HepG2 (cell line): ENCODE measurements around the gene PDCD2. TPM values are rescaled to one million over a fixed set of nuclear protein-coding genes. Genes with fewer than 3 reads are reported as not detected.
A peak's percentile ranks its signal among the peaks of the same experiment; 100 is the strongest.

Experiments used
- ATAC-seq: fragments of 200-7000 bp; cut with Tn5 transposase; 3 replicates; pipeline ENCODE4 v1.9.1; 2020; ENCODE audit warnings: mild to moderate bottlenecking, moderate library complexity
- BruUV-seq: library from RNA; stranded (reverse); fragments of 400-500 nt; replicated peaks from 2 replicates; lab custom pipeline; 2021; lab: Mats Ljungman, UMichigan
- CTCF ChIA-PET: fragments of 300-600 bp; formaldehyde crosslinking; extraction: SDS; loops from one replicate; lab custom pipeline; 2021; ENCODE audit warnings: low total read pairs, inconsistent platforms, low intra/inter-chr PET ratio; lab: Yijun Ruan, JAX
- POLR2A ChIA-PET: fragments of 350-600 bp; sonication (Branson Sonifier 250); formaldehyde crosslinking; loops from one replicate; lab custom pipeline; 2020; ENCODE audit warnings: antibody characterized with exemption, inconsistent platforms; lab: Yijun Ruan, JAX
- DNase-seq: peaks from one replicate; pipeline ENCODE4 v3.0.0-alpha.2; 2015; ENCODE audit warnings: low spot score
- FAIRE-seq: peaks from 3 replicates; lab custom pipeline; 2011; peaks lifted over from hg19 to GRCh38; lab: Jason Lieb, UNC
- H2AFZ ChIP-seq: one replicate; pipeline ENCODE4 v1.6.1; 2011; ENCODE audit warnings: low read length, inconsistent platforms
- H3K27ac ChIP-seq: fragments of 300-600 bp; 3 replicates; pipeline ENCODE4 v1.8.0; 2011; ENCODE audit warnings: mixed run types, mild to moderate bottlenecking, mixed read lengths, low read length, inconsistent platforms; ENCODE audit not compliant: insufficient read depth; ENCODE audit errors: extremely low read length
- H3K27me3 ChIP-seq, 2 experiments: fragments of 200-600 bp in 1 of 2; 2 replicates in 1 of 2; 3 replicates in 1 of 2; pipeline versions ENCODE4 v1.6.0 to v1.8.0; 2011; ENCODE audit warnings: low read length in 2 of 2, mild to moderate bottlenecking in 2 of 2, moderate library complexity in 2 of 2, inconsistent platforms in 1 of 2; ENCODE audit not compliant: insufficient read depth in 2 of 2, control insufficient read depth in 1 of 2
- H3K36me3 ChIP-seq, 2 experiments: fragments of 200-600 bp in 1 of 2; replicated peaks in 1 of 2; 2 replicates in 1 of 2; 3 replicates in 1 of 2; pipeline versions ENCODE4 v1.5.1 to v1.8.0; 2011; ENCODE audit warnings: low read length in 2 of 2, inconsistent platforms in 1 of 2; ENCODE audit not compliant: insufficient read depth in 2 of 2, control insufficient read depth in 1 of 2
- H3K4me1 ChIP-seq: 2 replicates; pipeline ENCODE4 v1.5.1; 2012; ENCODE audit warnings: low read length, inconsistent platforms; ENCODE audit not compliant: insufficient read depth
- H3K4me2 ChIP-seq: 2 replicates; pipeline ENCODE4 v1.6.0; 2011; ENCODE audit warnings: low read depth, low read length, inconsistent platforms
- H3K4me3 ChIP-seq, 3 experiments: fragments of 200-600 bp in 1 of 3; sonication (generic), shearing (Covaris generic) in 1 of 3; replicated peaks in 1 of 3; 2 replicates each; pipeline ENCODE4 v1.5.1; 2011 to 2016; ENCODE audit warnings: low read length in 3 of 3, inconsistent platforms in 2 of 3, low read depth in 2 of 3, mild to moderate bottlenecking in 2 of 3, control low read depth in 1 of 3, mixed read lengths in 1 of 3; ENCODE audit not compliant: insufficient read depth in 1 of 3
- H3K79me2 ChIP-seq: one replicate; pipeline ENCODE4 v1.6.1; 2011; ENCODE audit warnings: low read length, inconsistent platforms; ENCODE audit not compliant: insufficient read depth
- H3K9ac ChIP-seq: 2 replicates; pipeline ENCODE4 v1.6.0; 2011; ENCODE audit warnings: mild to moderate bottlenecking, low read depth, low read length, inconsistent platforms; ENCODE audit not compliant: insufficient read depth
- H3K9me3 ChIP-seq: 2 replicates; pipeline ENCODE4 v1.5.1; 2012; ENCODE audit warnings: mild to moderate bottlenecking, low read length
- H4K20me1 ChIP-seq: 2 replicates; pipeline ENCODE4 v1.6.0; 2011; ENCODE audit warnings: inconsistent platforms, mild to moderate bottlenecking, low read length, moderate library complexity; ENCODE audit not compliant: insufficient read depth
- ARID2 ChIP-seq: sonication (generic); formaldehyde crosslinking; IDR thresholded peaks from 2 replicates; pipeline ENCODE4 v1.8.1; 2022; ENCODE audit warnings: mild to moderate bottlenecking, missing genetic modification reagents, borderline replicate concordance
- ELF4 ChIP-seq: sonication (generic); formaldehyde crosslinking; IDR thresholded peaks from 2 replicates; pipeline ENCODE4 v1.5.0; 2020; ENCODE audit warnings: missing genetic modification reagents, mild to moderate bottlenecking, moderate library complexity, borderline replicate concordance
- GATA4 ChIP-seq: sonication (generic); IDR thresholded peaks from 2 replicates; pipeline ENCODE4 v1.6.1; 2016; ENCODE audit warnings: antibody characterized with exemption, low read depth, borderline replicate concordance
- PAWR ChIP-seq: sonication (generic); formaldehyde crosslinking; IDR thresholded peaks from 2 replicates; pipeline ENCODE4 v1.4.0; 2020; ENCODE audit warnings: missing genetic modification reagents, mild to moderate bottlenecking, borderline replicate concordance
- POLR2A ChIP-seq, 2 experiments: IDR thresholded peaks; 2 replicates each; pipeline ENCODE4 v1.6.1; 2011; ENCODE audit warnings: low read depth in 2 of 2, low read length in 2 of 2, mild to moderate bottlenecking in 1 of 2, moderate library complexity in 1 of 2; ENCODE audit not compliant: insufficient read depth in 1 of 2
- RBAK ChIP-seq: sonication (generic); formaldehyde crosslinking; IDR thresholded peaks from 2 replicates; pipeline ENCODE4 v1.5.1; 2020; ENCODE audit warnings: mild to moderate bottlenecking, missing genetic modification reagents
- SMARCE1 ChIP-seq: fragments of 450-650 bp; IDR thresholded peaks from 2 replicates; pipeline ENCODE4 v1.6.1; 2017; ENCODE audit warnings: borderline replicate concordance
- ZBTB8A ChIP-seq: sonication (generic); formaldehyde crosslinking; IDR thresholded peaks from 2 replicates; pipeline ENCODE4 v1.4.0; 2020; ENCODE audit warnings: mild to moderate bottlenecking, low read depth, missing genetic modification reagents, borderline replicate concordance
- ZNF12 ChIP-seq: sonication (generic); formaldehyde crosslinking; IDR thresholded peaks from 2 replicates; pipeline ENCODE4 v1.5.0; 2020; ENCODE audit warnings: missing genetic modification reagents
- ZNF235 ChIP-seq: sonication (generic); formaldehyde crosslinking; IDR thresholded peaks from 2 replicates; pipeline ENCODE4 v1.8.1; 2023; ENCODE audit warnings: mild to moderate bottlenecking, missing genetic modification reagents, borderline replicate concordance
- ZNF326 ChIP-seq: sonication (generic); formaldehyde crosslinking; IDR thresholded peaks from 2 replicates; pipeline ENCODE4 v1.4.0; 2020; ENCODE audit warnings: missing genetic modification reagents, borderline replicate concordance
- ZNF547 ChIP-seq: sonication (generic); formaldehyde crosslinking; IDR thresholded peaks from 2 replicates; pipeline ENCODE4 v1.5.1; 2020; ENCODE audit warnings: mild to moderate bottlenecking, missing genetic modification reagents
- ZNF83 ChIP-seq: sonication (generic); formaldehyde crosslinking; IDR thresholded peaks from 2 replicates; pipeline ENCODE4 v1.4.0; 2020; ENCODE audit warnings: missing genetic modification reagents, mild to moderate bottlenecking, borderline replicate concordance
- WGBS: methylation state at CpG from one replicate; pipeline ENCODE4 v1.1.6; 2017; ENCODE audit warnings: low lambda C conversion rate; 5-methylcytosine and 5-hydroxymethylcytosine counted together
- in situ Hi-C: cut with HindIII; loops from 2 replicates; pipeline ENCODE4 v1.10.0; 2017; ENCODE audit warnings: low pct_unique_long_range_greater_than_20kb; ENCODE audit not compliant: extremely low pct_ligation_motif_present
- intact Hi-C: fragments of 100-400 bp; cut with micrococcal nuclease; formaldehyde crosslinking; loops from one replicate; pipeline ENCODE4 v1.10.0; 2022; ENCODE audit not compliant: unreplicated experiment
- polyA plus RNA-seq, 8 experiments: library from polyadenylated mRNA; depleted of rRNA in 3 of 8; stranded (reverse) in 7 of 8; unstranded in 1 of 8; fragments of >200 nt; fragmentation: Illumina TruSeq in 4 of 8; extraction: Trizol in 4 of 8; gene quantifications; 2 replicates each; pipeline versions ENCODE4 v1.2.1 to v1.2.3, GENCODE V29; 2011 to 2016; ENCODE audit warnings: low read depth in 4 of 8, missing spikeins in 1 of 8, mixed read lengths in 1 of 8; ENCODE audit not compliant: insufficient read depth in 1 of 8
- total RNA-seq, 5 experiments: library from RNA; depleted of rRNA; stranded (reverse); fragments of >200 nt; fragmentation: Illumina TruSeq; extraction: Trizol; gene quantifications; 2 replicates each; pipeline ENCODE4 v1.2.3, GENCODE V29; 2016; ENCODE audit warnings: low read depth in 1 of 5
- TF ChIP-seq, protein P1 (sequence below), 2 experiments: sonication (generic) in 1 of 2; formaldehyde crosslinking in 1 of 2; IDR thresholded peaks; 2 replicates each; pipeline versions ENCODE4 v1.5.1 to v1.6.1; 2011 to 2020; ENCODE audit warnings: borderline replicate concordance in 1 of 2, low read depth in 1 of 2, low read length in 1 of 2, mild to moderate bottlenecking in 1 of 2, missing genetic modification reagents in 1 of 2, moderate library complexity in 1 of 2
- TF ChIP-seq, protein P2 (sequence below): IDR thresholded peaks from 2 replicates; pipeline ENCODE4 v1.6.1; 2016; ENCODE audit warnings: control low read depth
- TF ChIP-seq, protein P3 (sequence below): sonication (generic); formaldehyde crosslinking; conservative IDR thresholded peaks from 2 replicates; pipeline ENCODE4 v1.8.1; 2023; ENCODE audit warnings: missing genetic modification reagents

PDCD2 gene
- total and polyA plus RNA-seq, 2 of the 13 experiments (the other 11 are each of a cell fraction or from before 2014, with no cell fraction given): 83.6 to 133 TPM

DNA sequence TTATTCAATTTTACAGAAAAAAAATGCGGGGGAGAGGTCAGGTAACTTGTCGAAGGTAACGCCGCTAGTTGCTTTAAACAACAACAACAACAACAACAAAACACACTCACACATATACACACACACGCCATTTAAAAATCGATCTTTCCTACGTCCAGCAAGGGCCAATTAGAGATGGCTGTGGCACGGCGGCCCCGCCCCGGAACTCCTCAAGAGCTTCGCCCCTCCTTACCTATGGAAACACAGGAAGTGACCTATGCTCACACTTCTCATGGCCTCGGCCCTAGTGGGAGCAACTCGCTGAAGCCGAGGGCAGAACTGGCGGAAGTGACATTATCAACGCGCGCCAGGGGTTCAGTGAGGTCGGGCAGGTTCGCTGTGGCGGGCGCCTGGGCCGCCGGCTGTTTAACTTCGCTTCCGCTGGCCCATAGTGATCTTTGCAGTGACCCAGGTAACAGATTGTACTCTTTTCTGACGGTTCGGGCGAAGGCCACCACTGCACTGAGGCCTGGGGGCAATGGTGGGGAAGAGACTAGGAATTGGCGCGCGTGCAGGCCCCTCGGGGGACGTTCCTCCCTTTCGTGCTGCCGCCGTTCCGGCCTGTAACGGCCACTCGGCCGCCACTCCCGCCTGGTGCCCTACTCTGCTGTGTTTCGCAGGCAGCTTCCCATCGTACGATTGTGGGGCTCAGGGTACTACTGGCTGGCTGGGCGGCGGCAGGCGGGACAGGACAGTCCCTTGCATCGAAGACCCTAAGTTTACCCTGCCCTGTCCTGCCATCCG is 30.2 kb downstream of the PDCD2 start, which contains the start of gene TBP (continued):
- TF ChIP-seq RBAK (CRISPR knock-in tag) (no peak), ZNF83 (peak; percentile 80; the same call in 1 of the 2 replicates)
- TF ChIP-seq, all 625 proteins: peak for 341

DNA sequence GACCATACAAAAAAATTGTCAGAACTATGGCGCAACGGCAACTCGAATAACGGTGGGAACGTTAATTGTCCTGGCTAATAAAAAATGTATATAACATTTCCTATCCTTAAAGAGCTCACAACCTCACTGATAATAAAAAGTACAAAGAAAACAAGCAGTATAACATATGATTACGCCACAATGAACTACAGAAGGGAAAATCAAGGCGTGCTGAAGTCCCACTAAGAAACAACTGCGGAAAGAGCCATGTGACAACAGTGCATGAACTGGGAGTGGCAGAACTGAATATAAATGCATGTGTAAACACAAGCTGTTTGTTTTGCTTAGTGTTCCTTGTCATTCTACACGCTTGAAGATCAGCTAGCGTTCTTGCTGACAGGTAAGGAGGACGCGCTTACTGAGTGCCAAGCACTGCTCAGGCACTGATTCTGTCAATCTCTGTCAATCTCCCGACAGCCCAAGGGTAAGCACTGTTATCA is 30.9 kb downstream of the PDCD2 start:
- intact Hi-C loops: loop anchor here (1.0 to 5.0 kb wide), 5 partner anchors 31 to 851 kb away; partner anchors contain the start of genes C6orf120, DYNLT2, ERMARD and FAM120B
- no peak for FAIRE-seq
- no peak for TF ChIP-seq SMARCE1
- no peak; a peak in 1 of 4 replicates for TF ChIP-seq POLR2A (IDR thresholded peaks at IDR 0.05; ENCODE audit: insufficient read depth in 1 of 2, low read depth in 2 of 2, low read length in 2 of 2)
- TF ChIP-seq ZBTB8A (CRISPR knock-in tag): 0 out of 2 replicates have a peak, but pooled peaks have one; percentile 3
- TF ChIP-seq ZNF12 (CRISPR knock-in tag): no peak
- TF ChIP-seq GATA4: no peak
- no peak for TF ChIP-seq PAWR (CRISPR knock-in tag)
- TF ChIP-seq ARID2 (CRISPR knock-in tag): no peak
- no peak for TF ChIP-seq ZNF326 (CRISPR knock-in tag)
- TF ChIP-seq ELF4: 0 out of 2 replicates have a peak, but pooled peaks have one; percentile 21
- TF ChIP-seq, protein P1, sequence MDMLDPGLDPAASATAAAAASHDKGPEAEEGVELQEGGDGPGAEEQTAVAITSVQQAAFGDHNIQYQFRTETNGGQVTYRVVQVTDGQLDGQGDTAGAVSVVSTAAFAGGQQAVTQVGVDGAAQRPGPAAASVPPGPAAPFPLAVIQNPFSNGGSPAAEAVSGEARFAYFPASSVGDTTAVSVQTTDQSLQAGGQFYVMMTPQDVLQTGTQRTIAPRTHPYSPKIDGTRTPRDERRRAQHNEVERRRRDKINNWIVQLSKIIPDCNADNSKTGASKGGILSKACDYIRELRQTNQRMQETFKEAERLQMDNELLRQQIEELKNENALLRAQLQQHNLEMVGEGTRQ (IDR thresholded peaks at IDR 0.05; ENCODE audit: low read depth, low read length): no peak
- TF ChIP-seq, protein P1 (CRISPR knock-in tag; IDR thresholded peaks at IDR 0.05; ENCODE audit: borderline replicate concordance): peak; percentile 38; the same call in 1 of the 2 replicates
- no peak for TF ChIP-seq ZNF547 (CRISPR knock-in tag)
- TF ChIP-seq ZNF235: 0 out of 2 replicates have a peak, but pooled peaks have one; percentile 13
- TF ChIP-seq, protein P2, sequence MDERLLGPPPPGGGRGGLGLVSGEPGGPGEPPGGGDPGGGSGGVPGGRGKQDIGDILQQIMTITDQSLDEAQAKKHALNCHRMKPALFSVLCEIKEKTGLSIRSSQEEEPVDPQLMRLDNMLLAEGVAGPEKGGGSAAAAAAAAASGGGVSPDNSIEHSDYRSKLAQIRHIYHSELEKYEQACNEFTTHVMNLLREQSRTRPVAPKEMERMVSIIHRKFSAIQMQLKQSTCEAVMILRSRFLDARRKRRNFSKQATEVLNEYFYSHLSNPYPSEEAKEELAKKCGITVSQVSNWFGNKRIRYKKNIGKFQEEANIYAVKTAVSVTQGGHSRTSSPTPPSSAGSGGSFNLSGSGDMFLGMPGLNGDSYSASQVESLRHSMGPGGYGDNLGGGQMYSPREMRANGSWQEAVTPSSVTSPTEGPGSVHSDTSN: peak; percentile 36; the same call in 1 of the 2 replicates
- TF ChIP-seq, protein P3, sequence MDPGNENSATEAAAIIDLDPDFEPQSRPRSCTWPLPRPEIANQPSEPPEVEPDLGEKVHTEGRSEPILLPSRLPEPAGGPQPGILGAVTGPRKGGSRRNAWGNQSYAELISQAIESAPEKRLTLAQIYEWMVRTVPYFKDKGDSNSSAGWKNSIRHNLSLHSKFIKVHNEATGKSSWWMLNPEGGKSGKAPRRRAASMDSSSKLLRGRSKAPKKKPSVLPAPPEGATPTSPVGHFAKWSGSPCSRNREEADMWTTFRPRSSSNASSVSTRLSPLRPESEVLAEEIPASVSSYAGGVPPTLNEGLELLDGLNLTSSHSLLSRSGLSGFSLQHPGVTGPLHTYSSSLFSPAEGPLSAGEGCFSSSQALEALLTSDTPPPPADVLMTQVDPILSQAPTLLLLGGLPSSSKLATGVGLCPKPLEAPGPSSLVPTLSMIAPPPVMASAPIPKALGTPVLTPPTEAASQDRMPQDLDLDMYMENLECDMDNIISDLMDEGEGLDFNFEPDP: peak; percentile 62; the same call in 1 of the 2 replicates

More for the DNA sequence above, 30.9 kb downstream of the PDCD2 start:
- DNase-seq: no peak
- Histone ChIP-seq H3K4me3 (peak overlapping the region; percentile 91 to 99 (median 98)), H3K9ac (peak overlapping the region; percentile 96), H3K27me3 (peaks cover 0 to 5% of the 10 kb centered on the region in 2 experiments; a peak in 1 of 5 replicates), H3K79me2 (peaks cover 82% of the 10 kb centered on the region), H3K4me2 (peak overlapping the region; percentile 98), H3K4me1 (peaks cover 54% of the 10 kb centered on the region), H3K36me3 (peaks cover 5 to 26% of the 10 kb centered on the region in 2 experiments; a peak in 3 of 5 replicates), H2AFZ (peak overlapping the region; percentile 99), H3K27ac (peak overlapping the region; percentile 95), H4K20me1 (peaks cover 45% of the 10 kb centered on the region), H3K9me3 (no peaks in the 10 kb centered on the region)
- 1% methylated on average over 13 of the region's 13 CpGs for WGBS
- in situ Hi-C loops: loop anchor here (5.0 kb wide), 1 partner anchor 801 kb away; the partner anchor contains the start of genes DYNLT2 and ERMARD
- ChIA-PET CTCF (no interaction called here), POLR2A (interaction anchor here (0.9 to 3.1 kb wide), 12 partner anchors 12 to 851 kb away, joined by 3 to 22 read pairs (median 4); partner anchors contain the start of genes C6orf120, DYNLT2, ERMARD and PDCD2)
- BruUV-seq: no TSS peak
- peak; percentile 73 for ATAC-seq
